ENCODE measurements around the gene YIPF2. TPM values are rescaled to one million over a fixed set of nuclear protein-coding genes. Genes with fewer than 3 reads are reported as not detected.
"Not testable (repeated sequence)": the region's sequence is repeated elsewhere in the genome, so short reads cannot be mapped to it uniquely, and the experiment has no call there.

Gene YIPF2
- total and polyA plus RNA-seq, 12 donors, result 13.7 to 36.7 (median 17.2) TPM

DNA sequence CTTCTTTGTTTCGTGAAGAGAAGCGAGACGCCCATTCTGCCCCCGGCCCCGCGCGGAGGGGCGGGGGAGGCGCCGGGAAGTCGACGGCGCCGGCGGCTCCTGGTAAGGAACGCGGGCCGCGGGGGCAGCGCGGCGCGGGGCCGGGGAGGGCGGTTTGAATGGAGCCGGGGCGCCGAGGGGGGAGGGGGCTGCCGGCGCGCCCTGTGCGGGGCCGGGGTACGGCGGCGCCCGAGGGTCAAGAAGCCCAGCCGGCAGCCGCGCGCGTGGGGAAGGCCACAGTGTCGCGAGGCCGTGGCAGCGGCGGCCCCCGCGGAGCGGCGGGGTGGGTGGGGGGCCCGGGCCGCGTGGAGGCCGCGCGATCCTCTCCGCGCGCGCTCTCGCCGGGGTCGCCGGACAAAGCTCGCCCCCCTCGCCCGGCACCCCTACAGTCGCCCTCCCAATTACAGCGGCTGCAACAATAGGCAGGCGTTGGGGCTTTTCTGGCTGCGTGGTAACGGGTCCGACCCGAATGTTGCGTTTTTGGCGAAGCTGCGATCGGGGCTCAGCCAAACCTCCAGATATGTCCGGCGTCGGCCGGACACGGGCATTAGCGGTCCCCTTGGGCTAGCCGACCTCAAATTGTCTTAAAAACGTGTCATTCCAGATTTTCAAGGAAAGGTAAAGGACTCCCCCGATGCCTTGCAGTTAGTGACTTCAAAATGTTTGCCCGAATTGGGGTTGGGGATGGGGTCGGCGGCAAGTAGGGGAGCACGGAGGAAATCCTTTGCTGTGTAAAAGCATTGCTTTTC lies 32.8 kb upstream of the YIPF2 start:
- Histone ChIP-seq H3K4me3 (peak overlapping the region; percentile 72 to 99 (median 90)), H3K4me1 (peaks cover 0 to 28% (median 17%) of the 10 kb centered on the region in 9 donors), H3K27ac (peak overlapping the region; percentile 85 to 97 (median 92)), H3K27me3 (no peaks in the 10 kb centered on the region), H3K36me3 (no peaks in the 10 kb centered on the region), H3K9me3 (no peaks in the 10 kb centered on the region)
- peak in 1 of 2 donors; percentile 33 for DNase-seq
- intact Hi-C loops (cut with DNase I), result loop anchor here in 1 of 10 donors (2.0 kb wide), 1 partner anchor 14 kb away; no protein-coding TSS in a partner anchor
- ATAC-seq, result peak; percentile 16 to 68 (median 38)
- TF ChIP-seq, protein P1, sequence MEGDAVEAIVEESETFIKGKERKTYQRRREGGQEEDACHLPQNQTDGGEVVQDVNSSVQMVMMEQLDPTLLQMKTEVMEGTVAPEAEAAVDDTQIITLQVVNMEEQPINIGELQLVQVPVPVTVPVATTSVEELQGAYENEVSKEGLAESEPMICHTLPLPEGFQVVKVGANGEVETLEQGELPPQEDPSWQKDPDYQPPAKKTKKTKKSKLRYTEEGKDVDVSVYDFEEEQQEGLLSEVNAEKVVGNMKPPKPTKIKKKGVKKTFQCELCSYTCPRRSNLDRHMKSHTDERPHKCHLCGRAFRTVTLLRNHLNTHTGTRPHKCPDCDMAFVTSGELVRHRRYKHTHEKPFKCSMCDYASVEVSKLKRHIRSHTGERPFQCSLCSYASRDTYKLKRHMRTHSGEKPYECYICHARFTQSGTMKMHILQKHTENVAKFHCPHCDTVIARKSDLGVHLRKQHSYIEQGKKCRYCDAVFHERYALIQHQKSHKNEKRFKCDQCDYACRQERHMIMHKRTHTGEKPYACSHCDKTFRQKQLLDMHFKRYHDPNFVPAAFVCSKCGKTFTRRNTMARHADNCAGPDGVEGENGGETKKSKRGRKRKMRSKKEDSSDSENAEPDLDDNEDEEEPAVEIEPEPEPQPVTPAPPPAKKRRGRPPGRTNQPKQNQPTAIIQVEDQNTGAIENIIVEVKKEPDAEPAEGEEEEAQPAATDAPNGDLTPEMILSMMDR (IDR thresholded peaks at IDR 0.05), result no peak
- 0% methylated on average over 58 to 90 of the region's 92 CpGs for WGBS, 2 donors

DNA sequence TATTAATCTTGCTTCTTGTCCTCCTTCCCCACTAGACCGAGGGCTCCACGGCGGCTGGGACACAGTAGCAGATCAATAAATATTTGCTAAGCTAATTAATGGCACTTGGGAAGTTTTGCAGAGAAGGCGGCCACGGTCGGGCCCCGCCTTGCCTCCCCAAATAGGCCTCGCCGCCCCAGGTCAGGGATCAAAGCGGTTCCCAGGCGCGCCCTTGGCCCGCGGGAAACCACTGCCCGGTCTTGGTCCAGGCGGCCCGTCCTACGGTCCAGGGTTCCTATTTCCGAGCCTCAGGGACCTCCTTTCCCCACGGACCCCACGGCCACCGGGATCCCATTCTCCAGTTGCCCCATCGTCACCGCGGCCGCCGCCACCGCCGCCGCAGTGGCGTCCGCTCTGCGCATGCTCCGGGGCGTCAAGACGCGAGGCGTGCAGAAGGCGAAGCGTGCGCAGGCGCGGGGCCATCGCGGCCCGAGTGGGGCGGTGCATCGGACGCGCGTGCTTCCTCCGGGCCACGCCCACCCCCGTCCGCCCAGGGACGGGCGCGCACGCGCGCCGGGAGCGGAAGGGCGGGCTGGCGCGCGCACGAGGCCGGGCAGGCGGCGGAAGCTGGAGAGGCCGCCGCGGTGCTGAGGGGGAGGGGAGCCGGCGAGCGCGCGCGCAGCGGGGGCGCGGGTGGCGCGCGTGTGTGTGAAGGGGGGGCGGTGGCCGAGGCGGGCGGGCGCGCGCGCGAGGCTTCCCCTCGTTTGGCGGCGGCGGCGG lies 32.1 kb upstream of the YIPF2 start, which contains the start of gene SMARCA4:
Gene SMARCA4, plus strand, starts transcription at position 717 of the 759 bp plus-strand sequence. CDS start 23,122 bp downstream, outside the sequence.
- intact Hi-C loops (cut with DNase I), result loop anchor here in 1 of 10 donors (2.0 kb wide), 1 partner anchor 14 kb away; no protein-coding TSS in a partner anchor
- no peaks in the 10 kb centered on the region for H3K36me3 ChIP-seq
- TF ChIP-seq, protein P1 (IDR thresholded peaks at IDR 0.05), result no peak
- no peaks in the 10 kb centered on the region for H3K9me3 ChIP-seq
- DNase-seq, result peak; percentile 96 to 99
- peak within 1 kb of the TSS; percentile 72 to 99 (median 90) for H3K4me3 ChIP-seq
- peak within 1 kb of the TSS; percentile 90 to 99 (median 95) for H3K27ac ChIP-seq
- H3K4me1 ChIP-seq, result peaks cover 0 to 28% (median 17%) of the 10 kb centered on the region in 9 donors
- 0 to 1% methylated on average over 68 to 93 of the region's 100 CpGs for WGBS, 2 donors
- ATAC-seq, result peak; percentile 95 to 98 (median 97)
- H3K27me3 ChIP-seq, result no peaks in the 10 kb centered on the region

DNA sequence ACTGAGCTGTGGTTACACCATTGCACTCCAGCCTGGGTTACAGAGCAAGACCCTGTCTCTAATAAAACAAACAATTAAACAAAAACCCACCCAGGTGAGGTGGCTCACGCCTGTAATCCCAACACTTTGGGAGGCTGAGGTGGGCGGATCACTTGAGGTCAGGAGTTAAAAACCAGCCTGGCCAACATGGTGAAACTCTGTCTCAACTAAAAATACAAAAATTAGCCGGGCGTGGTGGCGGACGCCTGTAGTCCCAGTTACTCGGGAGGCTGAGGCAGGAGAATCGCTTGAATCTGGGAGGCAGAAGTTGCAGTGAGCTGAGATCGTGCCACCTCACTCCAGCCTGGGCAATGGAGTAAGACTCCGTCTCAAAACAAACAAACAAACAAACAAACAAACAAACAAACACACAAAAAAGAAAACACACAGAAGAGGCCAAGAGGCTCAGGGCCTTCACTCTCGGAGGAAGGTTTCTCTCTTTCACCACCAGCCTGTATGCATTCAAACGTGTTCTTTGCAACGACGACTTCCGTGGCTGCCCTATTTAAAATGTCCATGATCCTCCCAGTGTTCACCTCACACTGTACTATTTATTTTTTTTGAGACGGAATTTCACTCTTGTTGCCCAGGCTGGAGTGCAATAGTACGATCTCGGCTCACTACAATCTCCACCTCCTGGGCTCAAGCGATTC lies 31.0 kb upstream of the YIPF2 start:
- ATAC-seq; DNase-seq; intact Hi-C loops (cut with DNase I); H3K36me3 ChIP-seq; H3K27me3 ChIP-seq; H3K9me3 ChIP-seq: not testable (repeated sequence)
- peak overlapping the region in 8 of 10 donors; percentile 90 to 99 (median 96) for H3K27ac ChIP-seq
- H3K4me3 ChIP-seq, result peak overlapping the region in 7 of 10 donors; percentile 79 to 94 (median 81)
- H3K4me1 ChIP-seq, result peaks cover 0 to 28% (median 17%) of the 10 kb centered on the region in 9 donors
- WGBS, 2 donors, result 96 to 97% methylated on average over 19 of the region's 19 CpGs

DNA sequence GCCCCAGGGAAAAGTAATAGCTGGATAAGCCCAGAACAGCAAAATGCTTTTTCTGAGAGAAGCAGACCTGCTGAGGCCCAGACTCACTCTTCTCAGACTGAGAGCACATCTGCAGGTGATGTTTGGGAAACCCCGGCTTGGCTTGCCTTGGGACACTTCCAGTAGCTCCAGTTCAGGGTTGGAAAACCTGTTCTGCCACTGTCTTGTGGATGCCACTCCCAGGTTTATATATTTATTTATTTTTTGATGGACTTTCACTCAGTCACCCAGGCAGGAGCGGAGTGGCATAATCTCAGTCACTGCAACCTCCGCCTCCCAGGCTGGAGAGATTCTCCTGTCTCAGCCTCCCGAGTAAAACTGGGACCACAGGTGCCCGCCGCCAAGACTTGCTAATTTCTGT lies 24.4 kb upstream of the YIPF2 start:
- intact Hi-C loops (cut with DNase I), result no loop called here
- TF ChIP-seq, protein P1 (IDR thresholded peaks at IDR 0.05), result no peak
- H3K4me3 ChIP-seq, result no peak overlapping the region

More for the DNA sequence above, 24.4 kb upstream of the YIPF2 start:
- 93 to 94% methylated on average over 6 of the region's 6 CpGs for WGBS, 2 donors
- no peaks in the 10 kb centered on the region for H3K36me3 ChIP-seq
- H3K9me3 ChIP-seq, result no peaks in the 10 kb centered on the region
- H3K27me3 ChIP-seq, result no peaks in the 10 kb centered on the region
- ATAC-seq, result no peak
- H3K4me1 ChIP-seq, result no peaks in the 10 kb centered on the region
- DNase-seq, result no peak
- H3K27ac ChIP-seq, result no peak overlapping the region
